ENCODE results near the gene ST6GALNAC3. TPM values are rescaled to one million over a fixed set of nuclear protein-coding genes. Genes with fewer than 3 reads are reported as not detected.
"Not testable (repeated sequence)": the region's sequence is repeated elsewhere in the genome, so short reads cannot be mapped to it uniquely, and the experiment has no call there.

ST6GALNAC3 gene
- total and polyA plus RNA-seq, 3 donors from 2014 or later = 0.46 to 0.87 (median 0.74) TPM

DNA sequence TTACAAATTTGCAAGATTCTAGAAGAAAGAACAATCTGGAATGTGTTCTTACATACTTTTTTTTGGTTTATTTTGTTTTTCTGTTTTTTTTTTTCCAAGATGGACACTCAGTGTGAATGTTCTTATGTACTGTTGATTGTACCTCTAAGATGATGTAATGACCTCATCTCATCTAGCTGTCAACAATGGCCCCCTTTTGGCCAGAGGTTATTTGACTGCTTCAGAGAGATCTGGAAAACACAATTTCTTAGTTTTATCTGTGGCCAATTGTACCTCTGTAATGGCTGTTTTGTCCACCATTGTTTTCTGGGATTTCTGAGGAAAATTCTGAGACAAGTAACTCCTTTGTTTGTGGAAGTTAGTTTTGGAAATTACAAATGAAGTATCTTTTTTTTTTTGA lies 38.9 kb downstream of the ST6GALNAC3 start:
- intact Hi-C loops (cut with DNase I; ENCODE audit: low total_unique reads) = no loop called here
- DNase-seq = no peak
- H3K4me1 ChIP-seq = no peaks in the 10 kb centered on the region
- no peak overlapping the region for H3K27ac ChIP-seq
- H3K4me3 ChIP-seq = no peak overlapping the region
- no peaks in the 10 kb centered on the region for H3K9me3 ChIP-seq
- no peaks in the 10 kb centered on the region for H3K36me3 ChIP-seq (ENCODE audit: low read depth, missing control alignments)
- H3K27me3 ChIP-seq = no peaks in the 10 kb centered on the region
- TF ChIP-seq POLR2A (IDR thresholded peaks at IDR 0.05) (no peak), CTCF (IDR thresholded peaks at IDR 0.05) (no peak)

DNA sequence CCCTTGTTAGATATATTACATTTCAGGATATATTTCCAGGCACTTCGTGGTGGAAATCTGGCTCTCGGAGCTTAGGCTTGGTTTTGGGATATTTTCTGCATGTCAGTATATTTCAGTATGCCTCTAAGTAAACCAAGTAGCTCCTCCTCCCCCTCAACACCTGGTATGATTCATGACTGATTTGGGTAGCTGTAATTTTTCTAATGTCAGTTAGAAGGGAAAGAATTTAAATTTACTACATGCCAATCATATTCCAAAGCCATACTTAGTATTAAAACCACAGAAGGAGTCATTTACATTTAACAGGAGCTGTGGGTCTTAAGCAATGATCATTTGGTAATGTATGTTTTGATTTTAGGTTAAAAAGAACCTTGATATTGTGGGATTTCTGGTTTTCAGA lies 40.6 kb downstream of the ST6GALNAC3 start:
- WGBS, 2 donors = 95 to 96% methylated on average over 2 of the region's 2 CpGs
- no peak overlapping the region for H3K4me3 ChIP-seq

GRCh38 chr1:76121850-76122249 lies 47.3 kb downstream of the ST6GALNAC3 start:
- Histone ChIP-seq H3K9me3 (no peaks in the 10 kb centered on the region), H3K36me3 (ENCODE audit: low read depth, missing control alignments) (no peaks in the 10 kb centered on the region), H3K4me3 (no peak overlapping the region), H3K4me1 (no peaks in the 10 kb centered on the region), H3K27ac (no peak overlapping the region), H3K27me3 (no peaks in the 10 kb centered on the region)
- WGBS, 2 donors = 80 to 81% methylated on average over 5 of the region's 5 CpGs
- no peak for DNase-seq
- intact Hi-C loops (cut with DNase I; ENCODE audit: low total_unique reads) = no loop called here
- TF ChIP-seq POLR2A (IDR thresholded peaks at IDR 0.05) = no peak
- TF ChIP-seq CTCF (IDR thresholded peaks at IDR 0.05) = no peak

More for the DNA sequence above, 40.6 kb downstream of the ST6GALNAC3 start:
- Histone ChIP-seq H3K4me1 (no peaks in the 10 kb centered on the region), H3K27ac (no peak overlapping the region), H3K9me3 (no peaks in the 10 kb centered on the region), H3K36me3 (ENCODE audit: low read depth, missing control alignments) (no peaks in the 10 kb centered on the region), H3K27me3 (no peaks in the 10 kb centered on the region)
- intact Hi-C loops (cut with DNase I; ENCODE audit: low total_unique reads) = no loop called here
- TF ChIP-seq POLR2A (IDR thresholded peaks at IDR 0.05) (no peak), CTCF (IDR thresholded peaks at IDR 0.05) (no peak)
- DNase-seq = no peak

GRCh38 chr1:76122271-76122670 lies 47.7 kb downstream of the ST6GALNAC3 start:
- intact Hi-C loops (cut with DNase I; ENCODE audit: low total_unique reads) = no loop called here
- no peak for TF ChIP-seq POLR2A (IDR thresholded peaks at IDR 0.05)
- no peak for TF ChIP-seq CTCF (IDR thresholded peaks at IDR 0.05)
- WGBS, 2 donors = 83 to 89% methylated on average over 5 of the region's 5 CpGs

GRCh38 chr1:76123411-76124064 lies 49.0 kb downstream of the ST6GALNAC3 start:
- 89 to 92% methylated on average over 5 of the region's 5 CpGs for WGBS, 2 donors
- DNase-seq; H3K36me3 ChIP-seq (ENCODE audit: low read depth, missing control alignments); H3K4me3 ChIP-seq; intact Hi-C loops (cut with DNase I; ENCODE audit: low total_unique reads); H3K4me1 ChIP-seq; H3K9me3 ChIP-seq; H3K27ac ChIP-seq; H3K27me3 ChIP-seq: not testable (repeated sequence)

More at GRCh38 chr1:76122271-76122670, 47.7 kb downstream of the ST6GALNAC3 start:
- Histone ChIP-seq H3K27me3 (no peaks in the 10 kb centered on the region), H3K4me1 (no peaks in the 10 kb centered on the region), H3K36me3 (ENCODE audit: low read depth, missing control alignments) (no peaks in the 10 kb centered on the region), H3K27ac (no peak overlapping the region), H3K4me3 (no peak overlapping the region), H3K9me3 (no peaks in the 10 kb centered on the region)
- no peak for DNase-seq

All from testis (tissue), 3 donors.